DOHH2 (cell line): ENCODE results near the gene GPR148.

ENCODE experiments used
- H3F3A ChIP-seq: fragments of 200-600 bp; sonication (generic), shearing (Covaris generic); 2 replicates; pipeline ENCODE4 v1.6.0; 2016; ENCODE audit warnings: antibody characterized with exemption, mild to moderate bottlenecking; ENCODE audit not compliant: control insufficient read depth, insufficient read depth
- H3K27ac ChIP-seq: fragments of 200-600 bp; sonication (generic); 2 replicates; pipeline ENCODE4 v1.5.1; 2014; ENCODE audit warnings: low read depth, mild to moderate bottlenecking, low read length, moderate library complexity
- H3K27me3 ChIP-seq: fragments of 200-600 bp; sonication (generic); 2 replicates; pipeline ENCODE4 v1.6.1; 2014; ENCODE audit warnings: mild to moderate bottlenecking, low read length, mixed read lengths; ENCODE audit not compliant: control insufficient read depth
- H3K36me3 ChIP-seq: fragments of 200-600 bp; sonication (generic); 2 replicates; pipeline ENCODE4 v1.6.1; 2014; ENCODE audit warnings: mild to moderate bottlenecking, low read length, moderate library complexity, mixed read lengths; ENCODE audit not compliant: control insufficient read depth
- H3K4me1 ChIP-seq: fragments of 200-600 bp; sonication (generic); 2 replicates; pipeline ENCODE4 v1.6.1; 2014; ENCODE audit warnings: mild to moderate bottlenecking, low read length, mixed read lengths; ENCODE audit not compliant: control insufficient read depth
- H3K4me2 ChIP-seq: fragments of 200-600 bp; sonication (generic); 2 replicates; pipeline ENCODE4 v1.6.0; 2014; ENCODE audit warnings: mild to moderate bottlenecking, low read length, moderate library complexity
- H3K4me3 ChIP-seq: fragments of 200-600 bp; sonication (generic); 2 replicates; pipeline ENCODE4 v1.5.1; 2014; ENCODE audit warnings: mild to moderate bottlenecking, low read length, mixed read lengths
- H3K79me2 ChIP-seq: fragments of 200-600 bp; sonication (generic); 2 replicates; pipeline ENCODE4 v1.6.1; 2014; ENCODE audit warnings: mild to moderate bottlenecking, low read length, mixed read lengths; ENCODE audit not compliant: control insufficient read depth
- H3K9me2 ChIP-seq: fragments of 200-600 bp; sonication (generic); replicated peaks from 2 replicates; pipeline ENCODE4 v1.6.1; 2014; ENCODE audit warnings: mild to moderate bottlenecking, low read length, mixed read lengths; ENCODE audit not compliant: control insufficient read depth
- H3K9me3 ChIP-seq: fragments of 200-600 bp; sonication (generic); 2 replicates; pipeline ENCODE4 v1.6.1; 2014; ENCODE audit warnings: antibody characterized with exemption, low read length, mixed read lengths; ENCODE audit not compliant: control insufficient read depth, insufficient read depth
- H4K20me1 ChIP-seq: fragments of 200-600 bp; sonication (generic); 2 replicates; pipeline ENCODE4 v1.6.0; 2014; ENCODE audit warnings: low read depth, mild to moderate bottlenecking, antibody characterized with exemption, low read length, moderate library complexity; ENCODE audit not compliant: control insufficient read depth, insufficient read depth
- EZH2phosphoT487 ChIP-seq: fragments of 200-600 bp; sonication (generic); IDR thresholded peaks from 2 replicates; pipeline ENCODE4 v1.6.1; 2017; ENCODE audit warnings: borderline replicate concordance, mild to moderate bottlenecking, antibody characterized with exemption, low read length, moderate library complexity, mixed read lengths
- TF ChIP-seq, protein P1 (sequence below): fragments of 200-600 bp; sonication (generic); IDR thresholded peaks from one replicate; pipeline ENCODE4 v1.5.1; 2014; ENCODE audit warnings: antibody characterized with exemption, mild to moderate bottlenecking, low read depth, low read length; ENCODE audit not compliant: poor library complexity, severe bottlenecking

The GPR148 gene

DNA sequence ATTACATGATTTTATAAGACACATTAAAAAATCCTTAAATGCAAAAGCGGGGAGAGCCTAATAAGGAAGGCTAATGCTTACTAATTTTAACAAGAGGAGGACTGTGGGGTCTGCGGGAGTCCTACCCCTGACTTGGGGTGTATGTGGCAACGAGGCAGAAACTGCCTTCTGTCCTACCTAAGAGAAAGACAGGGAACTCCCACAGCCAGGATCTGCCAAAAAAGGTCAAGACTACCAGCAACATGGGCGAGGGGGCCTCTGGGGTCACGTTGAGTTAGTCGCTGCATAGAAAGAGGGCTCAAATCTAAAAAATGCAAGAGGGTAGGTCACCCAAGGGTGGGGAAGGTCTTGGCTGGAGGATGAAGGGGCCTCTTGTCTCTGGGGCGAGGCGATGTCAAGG, 25.9 kb downstream of the GPR148 start:
- TF ChIP-seq EZH2phosphoT487, result no peak
- TF ChIP-seq, protein P1, sequence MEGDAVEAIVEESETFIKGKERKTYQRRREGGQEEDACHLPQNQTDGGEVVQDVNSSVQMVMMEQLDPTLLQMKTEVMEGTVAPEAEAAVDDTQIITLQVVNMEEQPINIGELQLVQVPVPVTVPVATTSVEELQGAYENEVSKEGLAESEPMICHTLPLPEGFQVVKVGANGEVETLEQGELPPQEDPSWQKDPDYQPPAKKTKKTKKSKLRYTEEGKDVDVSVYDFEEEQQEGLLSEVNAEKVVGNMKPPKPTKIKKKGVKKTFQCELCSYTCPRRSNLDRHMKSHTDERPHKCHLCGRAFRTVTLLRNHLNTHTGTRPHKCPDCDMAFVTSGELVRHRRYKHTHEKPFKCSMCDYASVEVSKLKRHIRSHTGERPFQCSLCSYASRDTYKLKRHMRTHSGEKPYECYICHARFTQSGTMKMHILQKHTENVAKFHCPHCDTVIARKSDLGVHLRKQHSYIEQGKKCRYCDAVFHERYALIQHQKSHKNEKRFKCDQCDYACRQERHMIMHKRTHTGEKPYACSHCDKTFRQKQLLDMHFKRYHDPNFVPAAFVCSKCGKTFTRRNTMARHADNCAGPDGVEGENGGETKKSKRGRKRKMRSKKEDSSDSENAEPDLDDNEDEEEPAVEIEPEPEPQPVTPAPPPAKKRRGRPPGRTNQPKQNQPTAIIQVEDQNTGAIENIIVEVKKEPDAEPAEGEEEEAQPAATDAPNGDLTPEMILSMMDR, result no peak
- no peak overlapping the region for H3K4me3 ChIP-seq
- no peaks in the 10 kb centered on the region for H3K79me2 ChIP-seq
- no peaks in the 10 kb centered on the region for H3K4me1 ChIP-seq
- no peak overlapping the region for H3K27ac ChIP-seq
- no peaks in the 10 kb centered on the region for H4K20me1 ChIP-seq
- H3F3A ChIP-seq, result no peaks in the 10 kb centered on the region
- H3K9me2 ChIP-seq, result no peaks in the 10 kb centered on the region
- H3K4me2 ChIP-seq, result no peak overlapping the region
- H3K36me3 ChIP-seq, result no peaks in the 10 kb centered on the region
- no peaks in the 10 kb centered on the region for H3K9me3 ChIP-seq
- H3K27me3 ChIP-seq, result no peaks in the 10 kb centered on the region

DNA sequence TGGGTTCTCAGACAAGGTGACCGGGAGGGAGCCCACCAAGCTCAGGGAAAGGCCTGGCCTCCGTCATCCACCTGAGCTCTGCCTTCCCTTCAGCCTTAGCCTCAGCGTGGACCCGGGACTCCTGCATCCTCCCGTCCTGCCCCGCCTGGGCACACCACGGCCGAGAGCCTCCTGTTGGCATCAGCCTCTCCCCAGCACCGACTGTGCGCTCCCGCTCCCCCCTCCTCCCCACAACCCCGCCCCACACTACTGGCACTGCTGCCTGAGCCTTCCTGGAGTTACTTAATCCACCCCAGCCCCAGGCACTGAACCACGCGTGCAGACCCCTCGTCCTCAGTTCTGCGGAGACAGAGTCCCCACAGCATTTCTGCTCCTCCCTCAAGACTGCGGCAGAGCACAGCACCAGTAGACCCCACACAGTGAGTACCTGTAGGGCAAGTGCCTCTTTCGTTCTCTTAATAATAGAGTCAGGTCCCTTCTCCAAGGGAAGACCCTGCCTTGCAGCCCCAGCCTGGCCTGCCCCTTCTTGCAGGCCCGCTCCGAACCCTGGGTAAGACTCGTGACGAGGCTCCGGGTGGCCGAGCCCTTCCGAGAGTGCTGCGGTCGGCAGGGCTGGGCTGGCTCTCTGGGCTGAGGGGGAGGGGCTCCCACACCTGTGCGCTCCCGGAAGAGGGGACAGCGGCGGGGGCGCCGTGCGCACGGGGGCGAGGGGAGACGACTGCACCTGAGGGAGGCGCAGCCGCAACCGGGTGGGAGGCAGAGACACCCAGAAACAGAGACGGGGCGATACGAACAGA, 26.6 kb downstream of the GPR148 start, which contains the start of gene AMER3:
Gene AMER3, plus strand, starts transcription at position 285 of the 797 bp plus-strand sequence. CDS start 6,533 bp downstream, outside the sequence.
- no peaks in the 10 kb centered on the region for H3K4me1 ChIP-seq
- H3K4me2 ChIP-seq, result no peak within 1 kb of the TSS
- H3K9me2 ChIP-seq, result no peaks in the 10 kb centered on the region
- H4K20me1 ChIP-seq, result no peaks in the 10 kb centered on the region
- no peaks in the 10 kb centered on the region for H3K36me3 ChIP-seq
- TF ChIP-seq, protein P1, result no peak
- TF ChIP-seq EZH2phosphoT487, result no peak
- no peaks in the 10 kb centered on the region for H3K9me3 ChIP-seq
- no peaks in the 10 kb centered on the region for H3K79me2 ChIP-seq
- H3F3A ChIP-seq, result no peaks in the 10 kb centered on the region
- H3K27me3 ChIP-seq, result no peaks in the 10 kb centered on the region
- H3K4me3 ChIP-seq, result no peak within 1 kb of the TSS
- no peak within 1 kb of the TSS for H3K27ac ChIP-seq

DNA sequence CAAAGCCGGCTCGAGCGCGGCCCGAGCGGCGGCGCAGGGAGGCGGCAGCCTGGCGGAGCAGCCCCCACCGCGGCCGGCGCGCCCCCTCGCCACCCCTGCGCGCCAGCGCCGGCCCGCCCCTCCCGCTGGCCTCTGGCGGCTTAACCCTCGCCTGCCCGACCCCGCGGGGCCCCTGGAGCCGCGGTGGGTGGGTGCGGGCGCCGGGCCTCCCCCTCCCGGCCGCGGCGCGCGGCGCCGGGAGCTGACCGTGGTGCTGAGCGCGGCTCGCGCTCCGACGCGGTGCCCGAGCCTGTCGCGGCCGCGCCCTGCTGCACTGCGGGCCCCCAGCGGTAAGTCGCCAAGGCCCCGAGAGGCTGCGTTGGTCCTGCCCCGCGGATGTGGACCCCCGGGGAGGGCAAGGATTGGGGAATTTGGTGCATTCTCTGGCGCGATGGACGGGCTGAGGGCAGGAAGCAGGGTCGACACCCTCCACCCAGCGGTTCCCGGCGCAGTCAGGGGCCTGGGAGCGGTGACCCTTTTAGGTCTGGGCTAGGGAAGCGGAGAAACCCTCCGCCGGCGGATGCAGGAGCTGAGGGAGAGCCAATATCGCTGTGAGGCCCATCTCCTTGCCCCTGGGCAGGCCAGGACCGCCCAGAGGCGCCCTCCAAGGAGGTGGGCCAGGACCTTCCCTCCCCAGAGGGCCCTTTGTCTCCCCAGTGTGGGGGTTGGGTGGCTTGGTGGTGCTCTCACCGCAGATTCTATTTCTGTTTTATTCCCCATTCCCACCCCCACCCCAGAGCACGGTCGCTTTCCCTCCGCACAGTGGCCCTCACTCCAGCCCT, 27.4 kb downstream of the GPR148 start:
- Histone ChIP-seq H3K27ac (no peak overlapping the region), H3K4me2 (no peak overlapping the region), H4K20me1 (no peaks in the 10 kb centered on the region), H3F3A (no peaks in the 10 kb centered on the region), H3K79me2 (no peaks in the 10 kb centered on the region), H3K4me3 (no peak overlapping the region), H3K27me3 (no peaks in the 10 kb centered on the region), H3K9me2 (no peaks in the 10 kb centered on the region), H3K36me3 (no peaks in the 10 kb centered on the region), H3K4me1 (no peaks in the 10 kb centered on the region), H3K9me3 (no peaks in the 10 kb centered on the region)
- TF ChIP-seq, protein P1, result no peak
- no peak for TF ChIP-seq EZH2phosphoT487
